Progenitor cell of endocrine pancreas (in vitro differentiated cells): ENCODE measurements around the gene ST7. TPM values are rescaled to one million over a fixed set of nuclear protein-coding genes. Genes with fewer than 3 reads are reported as not detected.

ENCODE experiments used
- DNase-seq: peaks from one replicate; pipeline ENCODE4 v3.0.0; 2021; ENCODE audit warnings: low spot score; ENCODE audit not compliant: unreplicated experiment
- H3K27ac Mint-ChIP-seq: 2 replicates; pipeline ENCODE4 v1.8.0; 2021; ENCODE audit warnings: mild to moderate bottlenecking, moderate library complexity, mixed read lengths
- H3K27me3 Mint-ChIP-seq: 2 replicates; pipeline ENCODE4 v1.8.0; 2021; ENCODE audit warnings: mixed read lengths
- H3K36me3 Mint-ChIP-seq: 2 replicates; pipeline ENCODE4 v1.8.0; 2022; ENCODE audit warnings: mixed read lengths; ENCODE audit not compliant: insufficient read depth
- H3K4me1 Mint-ChIP-seq: 2 replicates; pipeline ENCODE4 v1.8.0; 2021; ENCODE audit warnings: low read depth, mixed read lengths
- H3K4me3 Mint-ChIP-seq: 2 replicates; pipeline ENCODE4 v1.8.0; 2021; ENCODE audit warnings: low read depth, mild to moderate bottlenecking, moderate library complexity, mixed read lengths
- H3K9me3 Mint-ChIP-seq: 2 replicates; pipeline ENCODE4 v1.8.0; 2021; ENCODE audit warnings: low read depth, mixed read lengths
- total RNA-seq: library from RNA; stranded (reverse); gene quantifications from 2 replicates; pipeline ENCODE4 v1.2.1, GENCODE V29; 2021
- TF ChIP-seq, protein P1 (sequence below): fragments of 200-600 bp; sonication (generic); IDR thresholded peaks from one replicate; pipeline ENCODE4 v1.5.0; 2021; ENCODE audit warnings: antibody characterized with exemption, mild to moderate bottlenecking; ENCODE audit not compliant: unreplicated experiment

The ST7 gene
- total RNA-seq, 1 donor from 2014 or later: 24.8 TPM

- Mint-ChIP-seq H3K4me3 (no peak overlapping the region), H3K27me3 (no peaks in the 10 kb centered on the region), H3K4me1 (no peaks in the 10 kb centered on the region), H3K27ac (no peak overlapping the region), H3K9me3 (peaks cover 11% of the 10 kb centered on the region), H3K36me3 (peaks cover 2% of the 10 kb centered on the region)
- no peak for DNase-seq
- TF ChIP-seq, protein P1, sequence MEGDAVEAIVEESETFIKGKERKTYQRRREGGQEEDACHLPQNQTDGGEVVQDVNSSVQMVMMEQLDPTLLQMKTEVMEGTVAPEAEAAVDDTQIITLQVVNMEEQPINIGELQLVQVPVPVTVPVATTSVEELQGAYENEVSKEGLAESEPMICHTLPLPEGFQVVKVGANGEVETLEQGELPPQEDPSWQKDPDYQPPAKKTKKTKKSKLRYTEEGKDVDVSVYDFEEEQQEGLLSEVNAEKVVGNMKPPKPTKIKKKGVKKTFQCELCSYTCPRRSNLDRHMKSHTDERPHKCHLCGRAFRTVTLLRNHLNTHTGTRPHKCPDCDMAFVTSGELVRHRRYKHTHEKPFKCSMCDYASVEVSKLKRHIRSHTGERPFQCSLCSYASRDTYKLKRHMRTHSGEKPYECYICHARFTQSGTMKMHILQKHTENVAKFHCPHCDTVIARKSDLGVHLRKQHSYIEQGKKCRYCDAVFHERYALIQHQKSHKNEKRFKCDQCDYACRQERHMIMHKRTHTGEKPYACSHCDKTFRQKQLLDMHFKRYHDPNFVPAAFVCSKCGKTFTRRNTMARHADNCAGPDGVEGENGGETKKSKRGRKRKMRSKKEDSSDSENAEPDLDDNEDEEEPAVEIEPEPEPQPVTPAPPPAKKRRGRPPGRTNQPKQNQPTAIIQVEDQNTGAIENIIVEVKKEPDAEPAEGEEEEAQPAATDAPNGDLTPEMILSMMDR: no peak
Observed at GRCh38 chr7:117047496-117047895, 94.2 kb downstream of the ST7 start.

- Mint-ChIP-seq H3K36me3 (peaks cover 3% of the 10 kb centered on the region), H3K27ac (peak overlapping the region; percentile 3), H3K4me1 (no peaks in the 10 kb centered on the region), H3K9me3 (peaks cover 11% of the 10 kb centered on the region), H3K4me3 (no peak overlapping the region), H3K27me3 (no peaks in the 10 kb centered on the region)
- TF ChIP-seq, protein P1: no peak
- no peak for DNase-seq
Observed at GRCh38 chr7:117048114-117048866, 95.0 kb downstream of the ST7 start.

GRCh38 chr7:117048882-117049281, 95.6 kb downstream of the ST7 start:
- Mint-ChIP-seq H3K27ac (peak overlapping the region; percentile 3), H3K4me3 (no peak overlapping the region), H3K27me3 (no peaks in the 10 kb centered on the region), H3K9me3 (peaks cover 8% of the 10 kb centered on the region), H3K4me1 (no peaks in the 10 kb centered on the region), H3K36me3 (peaks cover 4% of the 10 kb centered on the region)
- TF ChIP-seq, protein P1: no peak
- DNase-seq: no peak

GRCh38 chr7:117051808-117052207, 98.5 kb downstream of the ST7 start:
- no peaks in the 10 kb centered on the region for H3K27me3 Mint-ChIP-seq
- no peak overlapping the region for H3K27ac Mint-ChIP-seq
- DNase-seq: no peak
- H3K4me1 Mint-ChIP-seq: peaks cover 9% of the 10 kb centered on the region
- peaks cover 4% of the 10 kb centered on the region for H3K36me3 Mint-ChIP-seq
- H3K4me3 Mint-ChIP-seq: no peak overlapping the region
- H3K9me3 Mint-ChIP-seq: peaks cover 5% of the 10 kb centered on the region
- TF ChIP-seq, protein P1: no peak

DNA sequence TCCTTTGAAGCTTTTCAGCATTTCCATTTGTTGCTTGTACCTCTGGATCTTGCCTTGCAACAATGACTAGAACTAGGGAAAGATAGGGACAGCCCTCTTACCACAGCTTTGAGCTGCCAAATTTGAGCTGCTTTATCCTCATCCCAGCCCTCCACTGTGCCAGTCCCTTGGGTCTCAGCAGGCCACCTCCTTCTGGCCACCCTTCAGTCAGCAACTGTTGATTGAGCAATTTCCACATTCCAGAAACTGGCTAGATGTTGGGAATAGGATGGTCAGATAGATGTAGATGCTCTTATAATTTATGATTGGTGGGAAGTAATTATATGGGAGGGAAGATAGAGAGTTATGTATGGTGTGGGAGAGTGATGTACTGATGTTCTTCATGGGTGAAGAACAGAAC, 100.1 kb downstream of the ST7 start:
- no peak overlapping the region for H3K4me3 Mint-ChIP-seq
- TF ChIP-seq, protein P1: no peak
- H3K27me3 Mint-ChIP-seq: no peaks in the 10 kb centered on the region
- H3K4me1 Mint-ChIP-seq: peaks cover 20% of the 10 kb centered on the region
- peaks cover 4% of the 10 kb centered on the region for H3K36me3 Mint-ChIP-seq
- DNase-seq: no peak
- peaks cover 5% of the 10 kb centered on the region for H3K9me3 Mint-ChIP-seq
- no peak overlapping the region for H3K27ac Mint-ChIP-seq
